H1 (cell line): ENCODE data around the gene ZBTB9. TPM values are rescaled to one million over a fixed set of nuclear protein-coding genes. Genes with fewer than 3 reads are reported as not detected.

Source experiments
- CTCF ChIA-PET: fragments of 300-600 bp; sonication (Branson Sonifier 250); formaldehyde crosslinking; loops from one replicate; lab custom pipeline; 2021; ENCODE audit not compliant: partially characterized antibody; lab: Charles Lee
- POLR2A ChIA-PET: fragments of 300-600 bp; sonication (Branson Sonifier 250); formaldehyde crosslinking; loops from one replicate; lab custom pipeline; 2021; ENCODE audit warnings: inconsistent platforms; ENCODE audit not compliant: partially characterized antibody; lab: Charles Lee
- DNase-seq, 2 experiments: peaks; one replicate each; pipeline versions ENCODE4 v3.0.0 to v3.0.0-alpha.2; 2010 to 2022; ENCODE audit warnings: low spot score in 2 of 2, low read depth in 1 of 2, mixed read lengths in 1 of 2
- FAIRE-seq: peaks from 2 replicates; lab custom pipeline; 2011; peaks lifted over from hg19 to GRCh38; lab: Jason Lieb, UNC
- H2AFZ ChIP-seq: 2 replicates; pipeline ENCODE4 v1.8.1; 2012; ENCODE audit warnings: low read length, inconsistent platforms
- H2AK5ac ChIP-seq: 2 replicates; pipeline ENCODE4 v1.6.1; 2013; ENCODE audit warnings: low read depth, low read length
- H2BK120ac ChIP-seq: replicated peaks from 2 replicates; pipeline ENCODE3; 2013; ENCODE audit warnings: low read depth, low read length, inconsistent platforms
- H2BK12ac ChIP-seq: 2 replicates; pipeline ENCODE4 v1.6.1; 2013; ENCODE audit warnings: low read depth, low read length
- H2BK15ac ChIP-seq: 2 replicates; pipeline ENCODE4 v1.6.1; 2013; ENCODE audit warnings: low read length
- H2BK20ac ChIP-seq: 2 replicates; pipeline ENCODE4 v1.6.1; 2013; ENCODE audit warnings: low read length
- H2BK5ac ChIP-seq: 2 replicates; pipeline ENCODE4 v1.6.1; 2013; ENCODE audit warnings: low read depth, low read length
- H3K14ac ChIP-seq: 2 replicates; pipeline ENCODE4 v1.6.1; 2013; ENCODE audit warnings: inconsistent platforms; ENCODE audit not compliant: insufficient read length
- H3K18ac ChIP-seq: 2 replicates; pipeline ENCODE4 v1.6.1; 2013; ENCODE audit warnings: low read length; ENCODE audit errors: extremely low read depth
- H3K23ac ChIP-seq: 2 replicates; pipeline ENCODE4 v1.6.1; 2013; ENCODE audit warnings: inconsistent platforms; ENCODE audit not compliant: insufficient read length
- H3K23me2 ChIP-seq: 2 replicates; pipeline ENCODE4 v1.6.1; 2013; ENCODE audit warnings: low read depth, low read length
- H3K27ac ChIP-seq: 2 replicates; pipeline ENCODE4 v1.6.1; 2011; ENCODE audit warnings: low read depth, low read length, inconsistent platforms
- H3K27me3 ChIP-seq, 4 experiments: replicated peaks in 1 of 4; 1 replicate in 1 of 4; 2 replicates in 3 of 4; pipeline versions ENCODE4 v1.6.1 to v1.8.1; 2011 to 2013; ENCODE audit warnings: low read length in 3 of 4, mild to moderate bottlenecking in 3 of 4, inconsistent platforms in 2 of 4, mixed read lengths in 2 of 4, moderate library complexity in 1 of 4; ENCODE audit not compliant: control insufficient read depth in 3 of 4, insufficient read depth in 3 of 4; ENCODE audit errors: extremely low read depth in 1 of 4
- H3K36me3 ChIP-seq, 4 experiments: 2 replicates each; pipeline versions ENCODE4 v1.6.1 to v1.8.1; 2011 to 2013; ENCODE audit warnings: mild to moderate bottlenecking in 4 of 4, low read length in 3 of 4, moderate library complexity in 2 of 4, control low read depth in 1 of 4, inconsistent platforms in 1 of 4; ENCODE audit not compliant: insufficient read depth in 4 of 4, control insufficient read depth in 2 of 4
- H3K4ac ChIP-seq: replicated peaks from 2 replicates; pipeline ENCODE3; 2013; ENCODE audit warnings: low read length, low read depth, mixed read lengths, inconsistent platforms; ENCODE audit not compliant: insufficient read length
- H3K4me1 ChIP-seq, 4 experiments: replicated peaks in 1 of 4; 1 replicate in 1 of 4; 2 replicates in 3 of 4; pipeline versions ENCODE4 v1.6.1 to v1.8.1; 2011 to 2013; ENCODE audit warnings: low read length in 3 of 4, inconsistent platforms in 2 of 4, mixed read lengths in 1 of 4; ENCODE audit not compliant: insufficient read depth in 4 of 4, control insufficient read depth in 3 of 4
- H3K4me2 ChIP-seq, 2 experiments: 2 replicates each; pipeline versions ENCODE4 v1.6.1 to v1.8.1; 2011 to 2013; ENCODE audit warnings: low read depth in 2 of 2, low read length in 2 of 2, control low read depth in 1 of 2, inconsistent platforms in 1 of 2, mild to moderate bottlenecking in 1 of 2; ENCODE audit not compliant: insufficient read depth in 1 of 2
- H3K4me3 ChIP-seq, 4 experiments: fragments of 200-600, 300-600 bp in 1 of 4; sonication (generic), shearing (Covaris generic), sonication (Bioruptor Twin) in 1 of 4; 2 replicates each; pipeline versions ENCODE4 v1.5.1 to v1.8.1; 2011 to 2016; ENCODE audit warnings: low read length in 4 of 4, low read depth in 3 of 4, control low read depth in 2 of 4, inconsistent platforms in 2 of 4, mild to moderate bottlenecking in 2 of 4, mixed read lengths in 1 of 4, moderate library complexity in 1 of 4; ENCODE audit not compliant: insufficient read depth in 2 of 4; ENCODE audit errors: extremely low read depth in 1 of 4
- H3K56ac ChIP-seq: replicated peaks from 2 replicates; pipeline ENCODE3; 2013; ENCODE audit warnings: low read depth, mild to moderate bottlenecking, mixed read lengths, low read length, inconsistent platforms; ENCODE audit not compliant: insufficient read length
- H3K79me1 ChIP-seq: 2 replicates; pipeline ENCODE4 v1.6.1; 2013; ENCODE audit warnings: low read depth, low read length, control low read depth
- H3K79me2 ChIP-seq, 2 experiments: 2 replicates each; pipeline versions ENCODE4 v1.6.1 to v1.8.1; 2012 to 2013; ENCODE audit warnings: low read length in 2 of 2, mild to moderate bottlenecking in 2 of 2, inconsistent platforms in 1 of 2; ENCODE audit not compliant: insufficient read depth in 2 of 2, control insufficient read depth in 1 of 2
- H3K9ac ChIP-seq, 4 experiments: replicated peaks in 1 of 4; 1 replicate in 1 of 4; 2 replicates in 3 of 4; pipeline versions ENCODE4 v1.6.1 to v1.8.1; 2011 to 2013; ENCODE audit warnings: low read depth in 3 of 4, low read length in 3 of 4, control low read depth in 2 of 4, mild to moderate bottlenecking in 2 of 4, moderate library complexity in 2 of 4, inconsistent platforms in 1 of 4; ENCODE audit errors: extremely low read depth in 1 of 4
- H3K9me3 ChIP-seq, 2 experiments: 2 replicates each; pipeline versions ENCODE4 v1.6.1 to v1.8.1; 2012 to 2013; ENCODE audit warnings: mild to moderate bottlenecking in 2 of 2, moderate library complexity in 2 of 2, control low read depth in 1 of 2, inconsistent platforms in 1 of 2, low read depth in 1 of 2, low read length in 1 of 2, mixed read lengths in 1 of 2; ENCODE audit not compliant: insufficient read depth in 2 of 2
- H4K20me1 ChIP-seq, 2 experiments: replicated peaks in 1 of 2; 2 replicates each; pipeline versions ENCODE3 to v1.8.1; 2011 to 2013; ENCODE audit warnings: inconsistent platforms in 2 of 2, low read length in 2 of 2, mild to moderate bottlenecking in 1 of 2; ENCODE audit not compliant: insufficient read depth in 2 of 2, control insufficient read depth in 1 of 2
- H4K5ac ChIP-seq: 2 replicates; pipeline ENCODE4 v1.6.1; 2013; ENCODE audit warnings: low read length, low read depth, mixed read lengths, inconsistent platforms; ENCODE audit not compliant: insufficient read length
- H4K8ac ChIP-seq: 2 replicates; pipeline ENCODE4 v1.8.0; 2013; ENCODE audit warnings: mild to moderate bottlenecking, moderate library complexity, low read length, inconsistent platforms; ENCODE audit not compliant: insufficient read depth; ENCODE audit errors: extremely low read depth
- H4K91ac ChIP-seq: replicated peaks from 2 replicates; pipeline ENCODE3; 2013; ENCODE audit warnings: low read length, mixed read lengths, inconsistent platforms; ENCODE audit not compliant: insufficient read length
- GTF2F1 ChIP-seq: IDR thresholded peaks from 2 replicates; pipeline ENCODE4 v1.6.1; 2012; ENCODE audit warnings: low read depth, low read length, improper control_type of control experiment, borderline replicate concordance
- RAD21 ChIP-seq, 2 experiments: IDR thresholded peaks in 1 of 2; conservative IDR thresholded peaks in 1 of 2; 2 replicates each; pipeline ENCODE4 v1.6.1; 2011; ENCODE audit warnings: low read depth in 2 of 2, low read length in 2 of 2, improper control_type of control experiment in 1 of 2, inconsistent platforms in 1 of 2, mild to moderate bottlenecking in 1 of 2, moderate library complexity in 1 of 2
- WGBS, 2 experiments: shearing (Covaris generic) in 1 of 2; methylation state at CpG; one replicate each; pipeline versions ENCODE4 v1.1.6 to v1.1.7; 2013 to 2015; ENCODE audit warnings: low lambda C conversion rate in 2 of 2, mixed read lengths in 2 of 2, inconsistent platforms in 1 of 2, low coverage in 1 of 2, missing lambda C conversion rate in 1 of 2; ENCODE audit not compliant: insufficient replicate concordance in 2 of 2, insufficient coverage in 1 of 2, insufficient read length in 1 of 2; ENCODE audit errors: extremely low coverage in 1 of 2, missing lambda C conversion rate in 1 of 2; 5-methylcytosine and 5-hydroxymethylcytosine counted together
- polyA plus RNA-seq, 7 experiments: library from polyadenylated mRNA; depleted of rRNA in 3 of 7; stranded (reverse) in 5 of 7; unstranded in 2 of 7; fragments of >200 nt in 5 of 7; fragments of 200-250 nt in 2 of 7; gene quantifications; 1 replicate in 5 of 7; 2 replicates in 1 of 7; 4 replicates in 1 of 7; pipeline versions ENCODE4 v1.2.1 to v1.2.3, GENCODE V29; 2011 to 2013; ENCODE audit warnings: missing spikeins in 2 of 7, mixed read lengths in 2 of 7
- total RNA-seq: library from RNA; stranded (reverse); fragmentation: NEBNext Ultra II Directional; extraction: Animal tissue kit (Norgen Biotek cat#: 25700); gene quantifications from 2 replicates; pipeline ENCODE4 v1.2.1, GENCODE V29; 2021

Gene ZBTB9
- total and polyA plus RNA-seq, 2 of the 8 experiments (the other 6 are each of a cell fraction or from before 2014, with no cell fraction given) = 16.9 to 20.2 TPM

DNA sequence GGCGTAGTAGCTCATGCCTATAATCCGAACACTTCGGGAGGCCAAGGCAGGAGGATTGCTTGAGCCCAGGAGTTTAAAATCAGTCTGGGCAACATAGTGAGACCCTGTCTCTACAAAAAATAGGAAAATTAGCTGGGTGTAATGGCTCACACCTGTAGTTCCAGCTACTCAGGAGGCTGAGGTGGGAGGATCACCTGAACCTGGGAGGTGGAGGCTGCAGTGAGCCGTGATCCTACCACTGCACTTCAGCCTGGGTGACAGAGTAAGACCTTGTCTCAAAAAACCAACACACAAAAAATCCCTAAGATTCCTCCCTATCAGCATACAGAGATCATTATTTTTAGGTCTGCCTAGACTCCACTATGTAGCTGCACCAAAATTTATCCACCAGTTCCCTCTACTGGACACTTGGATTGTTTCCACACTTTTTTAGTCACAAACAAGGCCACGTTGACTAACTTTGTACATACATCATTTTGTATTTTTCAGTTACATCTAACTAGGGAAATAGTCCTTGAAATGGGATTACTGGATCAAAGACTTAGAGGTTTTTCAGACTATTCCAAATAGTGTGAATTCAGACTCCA, 47.2 kb upstream of the ZBTB9 start:
- no peak overlapping the region for H2AFZ ChIP-seq
- H3K4ac ChIP-seq = no peak overlapping the region
- FAIRE-seq (no peak), DNase-seq (no peak)
- H4K8ac ChIP-seq = no peak overlapping the region
- H3K9ac ChIP-seq = no peak overlapping the region
- H3K18ac ChIP-seq = no peak overlapping the region
- no peaks in the 10 kb centered on the region for H3K9me3 ChIP-seq
- WGBS, 2 experiments = 84% methylated on average over 5 of the region's 5 CpGs; no CpG with 5 or more reads in 1 of the 2 experiments
- CTCF ChIA-PET = interaction anchor here (0.7 to 1.5 kb wide), 5 partner anchors 12 to 117 kb away, joined by 3 to 5 read pairs (median 3); no protein-coding TSS in a partner anchor
- H3K56ac ChIP-seq = no peak overlapping the region
- no peak overlapping the region for H3K27ac ChIP-seq
- no peak overlapping the region for H3K4me3 ChIP-seq
- H4K5ac ChIP-seq = no peak overlapping the region
- H2AK5ac ChIP-seq = no peak overlapping the region
- H4K20me1 ChIP-seq = peaks cover 0 to 13% of the 10 kb centered on the region in 2 experiments
- POLR2A ChIA-PET = interaction anchor here (1.0 to 1.3 kb wide), 2 partner anchors 19 to 108 kb away, joined by 3 to 4 read pairs; no protein-coding TSS in a partner anchor
- no peak overlapping the region for H3K4me2 ChIP-seq
- peaks cover 0 to 3% (median under 1%) of the 10 kb centered on the region in 4 experiments; a peak in 2 of 7 replicates for H3K4me1 ChIP-seq
- H2BK12ac ChIP-seq = no peak overlapping the region
- no peak overlapping the region for H2BK5ac ChIP-seq
- peaks cover 30 to 47% (median 42%) of the 10 kb centered on the region in 4 experiments for H3K36me3 ChIP-seq
- peak in 1 of 2 experiments; percentile 12; a peak in 1 of 4 replicates for TF ChIP-seq RAD21 (IDR thresholded peaks at IDR 0.05 in 1 of 2, conservative IDR thresholded peaks at IDR 0.05 in 1 of 2; ENCODE audit: low read depth in 2 of 2, low read length in 2 of 2)
- TF ChIP-seq GTF2F1 = no peak
- TF ChIP-seq, all 59 proteins: peak for 1
- Histone ChIP-seq H3K14ac (no peak overlapping the region), H3K23ac (no peak overlapping the region), H3K79me2 (peaks cover 0 to 5% of the 10 kb centered on the region in 2 experiments; a peak in 1 of 4 replicates), H2BK15ac (no peak overlapping the region), H2BK120ac (no peak overlapping the region), H2BK20ac (no peak overlapping the region), H3K27me3 (no peaks in the 10 kb centered on the region), H4K91ac (no peak overlapping the region), H3K79me1 (0 out of 2 replicates have a peak, but pooled peaks cover 2% of the 10 kb centered on the region), H3K23me2 (peaks cover 5% of the 10 kb centered on the region; the same call in 1 of the 2 replicates)
